Type B pancreatic cell (in vitro differentiated cells): ENCODE data around the gene COL25A1. TPM values are rescaled to one million over a fixed set of nuclear protein-coding genes. Genes with fewer than 3 reads are reported as not detected.

Experiments used
- DNase-seq: peaks from one replicate; pipeline ENCODE4 v3.0.0; 2021; ENCODE audit warnings: mixed read lengths; ENCODE audit not compliant: unreplicated experiment; ENCODE audit errors: extremely low spot score
- H3K27ac Mint-ChIP-seq: 2 replicates; pipeline ENCODE4 v1.8.0; 2021; ENCODE audit warnings: mild to moderate bottlenecking, mixed read lengths
- H3K27me3 Mint-ChIP-seq: 2 replicates; pipeline ENCODE4 v1.8.0; 2021; ENCODE audit warnings: mixed read lengths
- H3K36me3 Mint-ChIP-seq: 2 replicates; pipeline ENCODE4 v1.8.0; 2021; ENCODE audit warnings: mixed read lengths
- H3K4me1 Mint-ChIP-seq: one replicate; pipeline ENCODE4 v1.8.0; 2021; ENCODE audit warnings: mixed read lengths; ENCODE audit not compliant: unreplicated experiment
- H3K4me3 Mint-ChIP-seq: 2 replicates; pipeline ENCODE4 v1.8.0; 2021; ENCODE audit warnings: mild to moderate bottlenecking, mixed read lengths
- H3K9me3 Mint-ChIP-seq: 2 replicates; pipeline ENCODE4 v1.8.0; 2021; ENCODE audit warnings: mixed read lengths
- CTCF ChIP-seq: fragments of 200-600 bp; sonication (generic); conservative IDR thresholded peaks from 2 replicates; pipeline ENCODE4 v1.5.0; 2021; ENCODE audit warnings: antibody characterized with exemption, mild to moderate bottlenecking
- total RNA-seq: library from RNA; stranded (reverse); gene quantifications from 2 replicates; pipeline ENCODE4 v1.2.1, GENCODE V29; 2021; ENCODE audit warnings: low replicate concordance

COL25A1 gene
- total RNA-seq, 1 donor from 2014 or later = 9.2 TPM

- Mint-ChIP-seq H3K27me3 (peaks cover 1% of the 10 kb centered on the region), H3K27ac (no peak overlapping the region), H3K4me1 (peaks cover 10% of the 10 kb centered on the region), H3K4me3 (no peak overlapping the region), H3K36me3 (no peaks in the 10 kb centered on the region), H3K9me3 (no peaks in the 10 kb centered on the region)
- TF ChIP-seq CTCF = no peak
- no peak for DNase-seq
Observed at GRCh38 chr4:109044431-109044830, 258.0 kb downstream of the COL25A1 start.

- H3K9me3 Mint-ChIP-seq = peaks cover 4% of the 10 kb centered on the region
- peaks cover 10% of the 10 kb centered on the region for H3K27me3 Mint-ChIP-seq
- TF ChIP-seq CTCF = no peak
- peaks cover 10% of the 10 kb centered on the region for H3K4me1 Mint-ChIP-seq
- H3K27ac Mint-ChIP-seq = no peak overlapping the region
- no peak overlapping the region for H3K4me3 Mint-ChIP-seq
- DNase-seq = no peak
- no peaks in the 10 kb centered on the region for H3K36me3 Mint-ChIP-seq
Observed at GRCh38 chr4:109043286-109043685, 259.2 kb downstream of the COL25A1 start.

- Mint-ChIP-seq H3K4me3 (no peak overlapping the region), H3K9me3 (peaks cover 4% of the 10 kb centered on the region), H3K4me1 (peaks cover 5% of the 10 kb centered on the region), H3K36me3 (no peaks in the 10 kb centered on the region), H3K27ac (no peak overlapping the region), H3K27me3 (peaks cover 14% of the 10 kb centered on the region)
- TF ChIP-seq CTCF = no peak
- no peak for DNase-seq
Observed at GRCh38 chr4:109041463-109042360, 260.7 kb downstream of the COL25A1 start.

GRCh38 chr4:109040441-109040840 lies 262.0 kb downstream of the COL25A1 start:
- H3K27ac Mint-ChIP-seq = no peak overlapping the region
- TF ChIP-seq CTCF = no peak
- peaks cover 4% of the 10 kb centered on the region for H3K9me3 Mint-ChIP-seq
- H3K27me3 Mint-ChIP-seq = peaks cover 14% of the 10 kb centered on the region
- no peaks in the 10 kb centered on the region for H3K4me1 Mint-ChIP-seq
- H3K4me3 Mint-ChIP-seq = no peak overlapping the region
- DNase-seq = no peak
- H3K36me3 Mint-ChIP-seq = no peaks in the 10 kb centered on the region

GRCh38 chr4:109037026-109037425 lies 265.4 kb downstream of the COL25A1 start:
- peaks cover 4% of the 10 kb centered on the region for H3K9me3 Mint-ChIP-seq
- no peak overlapping the region for H3K4me3 Mint-ChIP-seq
- H3K27me3 Mint-ChIP-seq = peaks cover 14% of the 10 kb centered on the region
- H3K27ac Mint-ChIP-seq = no peak overlapping the region
- no peak for TF ChIP-seq CTCF
- no peaks in the 10 kb centered on the region for H3K36me3 Mint-ChIP-seq
- no peaks in the 10 kb centered on the region for H3K4me1 Mint-ChIP-seq
- no peak for DNase-seq
